ENCODE results near the gene NCF4.

Gene NCF4

GRCh38 chr22:36864454-36865215 is 3.8 kb downstream of the NCF4 start:
- no peak for DNase-seq (ENCODE audit: low spot score)
- no peak overlapping the region for H3K27ac ChIP-seq
- no peak for TF ChIP-seq CTCF (IDR thresholded peaks at IDR 0.05)
- H3K4me3 ChIP-seq: no peak overlapping the region

GRCh38 chr22:36865346-36865745 is 4.5 kb downstream of the NCF4 start:
- no peak for TF ChIP-seq CTCF (IDR thresholded peaks at IDR 0.05)
- no peak overlapping the region for H3K27ac ChIP-seq
- H3K4me3 ChIP-seq: no peak overlapping the region

GRCh38 chr22:36867695-36868094 is 6.9 kb downstream of the NCF4 start:
- no peak for TF ChIP-seq CTCF (IDR thresholded peaks at IDR 0.05)
- H3K4me3 ChIP-seq: no peak overlapping the region
- H3K27ac ChIP-seq: no peak overlapping the region
- DNase-seq (ENCODE audit: low spot score): no peak

More at GRCh38 chr22:36865346-36865745, 4.5 kb downstream of the NCF4 start:
- no peak for DNase-seq (ENCODE audit: low spot score)

- no peak for DNase-seq (ENCODE audit: low spot score)
- TF ChIP-seq CTCF (IDR thresholded peaks at IDR 0.05): no peak
- Histone ChIP-seq H3K4me3 (no peak overlapping the region), H3K27ac (no peak overlapping the region)
These were observed 7.9 kb downstream of the NCF4 start for GRCh38 chr22:36868546-36869181.

GRCh38 chr22:36870250-36870649 is 9.4 kb downstream of the NCF4 start:
- Histone ChIP-seq H3K4me3 (no peak overlapping the region), H3K27ac (no peak overlapping the region)
- DNase-seq (ENCODE audit: low spot score): no peak
- no peak for TF ChIP-seq CTCF (IDR thresholded peaks at IDR 0.05)

- no peak for TF ChIP-seq CTCF (IDR thresholded peaks at IDR 0.05)
- no peak for DNase-seq (ENCODE audit: low spot score)
- Histone ChIP-seq H3K4me3 (no peak overlapping the region), H3K27ac (no peak overlapping the region)
These were observed 10.9 kb downstream of the NCF4 start for GRCh38 chr22:36871669-36872081.

GRCh38 chr22:36872084-36872483 is 11.3 kb downstream of the NCF4 start:
- Histone ChIP-seq H3K4me3 (no peak overlapping the region), H3K27ac (no peak overlapping the region)
- peak; percentile 11 for DNase-seq (ENCODE audit: low spot score)
- no peak for TF ChIP-seq CTCF (IDR thresholded peaks at IDR 0.05)

All from coronary artery (tissue), 2 donors.